Esophagus muscularis mucosa (tissue), 4 donors: ENCODE results near the gene SELP.

Source experiments
- CTCF ChIP-seq, 3 experiments: fragments of 200-600 bp in 2 of 3; fragments of 450-650 bp in 1 of 3; sonication (generic) in 2 of 3; IDR thresholded peaks; one replicate each; pipeline ENCODE4 v1.5.1; 2017 to 2019; ENCODE audit warnings: antibody characterized with exemption in 3 of 3, mild to moderate bottlenecking in 2 of 3, moderate library complexity in 1 of 3
- EP300 ChIP-seq: sonication (generic); formaldehyde crosslinking; IDR thresholded peaks from one replicate; pipeline ENCODE4 v1.6.1; 2017; ENCODE audit warnings: antibody characterized with exemption
- POLR2A ChIP-seq: fragments of 450-650 bp; IDR thresholded peaks from one replicate; pipeline ENCODE4 v1.6.1; 2017; ENCODE audit warnings: antibody characterized with exemption, moderate library complexity, mild to moderate bottlenecking, low read depth
- POLR2AphosphoS5 ChIP-seq, 2 donors: sonication (generic); formaldehyde crosslinking; IDR thresholded peaks; one replicate each; pipeline ENCODE4 v1.6.1; 2017; ENCODE audit warnings: antibody characterized with exemption in 2 of 2

GRCh38 chr1:169644297-169644696, 14.4 kb upstream of the SELP start:
- TF ChIP-seq CTCF (IDR thresholded peaks at IDR 0.05) (no peak), POLR2AphosphoS5 (IDR thresholded peaks at IDR 0.05) (no peak), POLR2A (no peak), EP300 (no peak)
